ENCODE results near the gene SASS6. TPM values are rescaled to one million over a fixed set of nuclear protein-coding genes. Genes with fewer than 3 reads are reported as not detected.
A peak's percentile ranks its signal among the peaks of the same experiment; 100 is the strongest.

SASS6 gene
- total and polyA plus RNA-seq, 9 of the 15 experiments (the other 6 are each of a cell fraction or from before 2014, with no cell fraction given), result 11.6 to 34.1 (median 18.0) TPM

- no peak for TF ChIP-seq ZBTB34 (CRISPR knock-in tag; IDR thresholded peaks at IDR 0.05)
- TF ChIP-seq ETS2 (tag; IDR thresholded peaks at IDR 0.05; ENCODE audit: borderline replicate concordance, poor library complexity, severe bottlenecking), result no peak
- TF ChIP-seq PHTF2 (CRISPR knock-in tag; IDR thresholded peaks at IDR 0.05), result no peak
- TF ChIP-seq CCAR2 (IDR thresholded peaks at IDR 0.05; ENCODE audit: low read depth, low read length), result 0 out of 2 replicates have a peak, but pooled peaks have one; percentile 42
- no peak for TF ChIP-seq PCBP1 (IDR thresholded peaks at IDR 0.05; ENCODE audit: low read depth, low read length, poor library complexity, severe bottlenecking)
- TF ChIP-seq ZC3H11A (IDR thresholded peaks at IDR 0.05; ENCODE audit: low read depth, low read length), result peak; percentile 82
- peak; percentile 49; the same call in 1 of the 2 replicates for TF ChIP-seq BCOR (IDR thresholded peaks at IDR 0.05)
- TF ChIP-seq HNRNPUL1 (IDR thresholded peaks at IDR 0.05; ENCODE audit: low read length), result no peak
- TF ChIP-seq SREBF1 (IDR thresholded peaks at IDR 0.05; ENCODE audit: borderline replicate concordance, low read depth, low read length), result no peak
- TF ChIP-seq ZFPM2 (CRISPR knock-in tag; IDR thresholded peaks at IDR 0.05), result no peak
- no peak for TF ChIP-seq HNRNPH1 (optimal IDR thresholded peaks at IDR 0.05; ENCODE audit: low read depth, low read length)
- TF ChIP-seq KDM2B (CRISPR knock-in tag; IDR thresholded peaks at IDR 0.05), result no peak
- TF ChIP-seq ZNF518B (CRISPR knock-in tag; IDR thresholded peaks at IDR 0.05), result no peak
- peak; percentile 7 for TF ChIP-seq NFYB (IDR thresholded peaks at IDR 0.05; ENCODE audit: extremely low read depth, insufficient read length)
- peak; percentile 26; the same call in 1 of the 2 replicates for TF ChIP-seq TRIM28 (IDR thresholded peaks at IDR 0.05)
- no peak for TF ChIP-seq ZNF277 (CRISPR knock-in tag; IDR thresholded peaks at IDR 0.05; ENCODE audit: borderline replicate concordance)
- no peak for TF ChIP-seq PREB (CRISPR knock-in tag; IDR thresholded peaks at IDR 0.05)
- TF ChIP-seq POLR2B (IDR thresholded peaks at IDR 0.05; ENCODE audit: low read depth, partially characterized antibody), result peak; percentile 45
- TF ChIP-seq ZEB2 (IDR thresholded peaks at IDR 0.05), result peak; percentile 57; the same call in 1 of the 2 replicates
Measured at GRCh38 chr1:100132566-100133477, at the start of gene SASS6, which contains the start of gene TRMT13 (continued).

Data from K562 (cell line).